ENCODE measurements around the gene LCLAT1. TPM values are rescaled to one million over a fixed set of nuclear protein-coding genes. Genes with fewer than 3 reads are reported as not detected.

LCLAT1 gene
- total RNA-seq, 1 donor from 2014 or later: 41.0 TPM

DNA sequence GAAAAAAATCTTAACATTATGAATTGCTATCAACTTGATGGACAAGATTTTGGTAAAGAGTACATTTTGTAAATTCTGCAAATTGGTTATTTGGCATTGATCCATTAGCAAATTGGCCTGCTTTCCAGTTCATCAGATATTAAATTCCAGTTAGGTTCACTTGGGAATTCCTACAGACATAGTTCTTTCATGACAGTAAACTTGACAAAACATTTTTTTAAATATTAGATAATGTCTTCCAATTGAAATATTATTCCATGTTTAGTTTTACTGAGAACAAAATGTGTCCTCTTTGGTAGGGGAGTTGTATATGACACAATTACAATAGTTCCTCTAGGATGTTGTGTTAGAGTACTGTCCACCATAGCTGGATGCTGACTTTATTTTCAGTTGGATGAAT lies 141.9 kb downstream of the LCLAT1 start:
- TF ChIP-seq CTCF (IDR thresholded peaks at IDR 0.05; ENCODE audit: borderline replicate concordance): no peak
- Histone ChIP-seq H3K36me3 (no peaks in the 10 kb centered on the region), H3K4me1 (peaks cover 49% of the 10 kb centered on the region), H3K9me3 (replicated peaks) (no peaks in the 10 kb centered on the region), H3K27me3 (ENCODE audit: low read depth) (no peaks in the 10 kb centered on the region), H3K4me3 (no peak overlapping the region), H3K27ac (replicated peaks) (peak overlapping the region; percentile 3)
- intact Hi-C loops (cut with micrococcal nuclease): no loop called here
- DNase-seq: no peak

- intact Hi-C loops (cut with micrococcal nuclease): no loop called here
- Histone ChIP-seq H3K27me3 (ENCODE audit: low read depth) (no peaks in the 10 kb centered on the region), H3K4me1 (peaks cover 42% of the 10 kb centered on the region), H3K36me3 (no peaks in the 10 kb centered on the region), H3K9me3 (replicated peaks) (no peaks in the 10 kb centered on the region), H3K4me3 (no peak overlapping the region), H3K27ac (replicated peaks) (no peak overlapping the region)
- TF ChIP-seq CTCF (IDR thresholded peaks at IDR 0.05; ENCODE audit: borderline replicate concordance): no peak
- DNase-seq: no peak
Observed at GRCh38 chr2:30590407-30590806, 143.4 kb downstream of the LCLAT1 start.

DNA sequence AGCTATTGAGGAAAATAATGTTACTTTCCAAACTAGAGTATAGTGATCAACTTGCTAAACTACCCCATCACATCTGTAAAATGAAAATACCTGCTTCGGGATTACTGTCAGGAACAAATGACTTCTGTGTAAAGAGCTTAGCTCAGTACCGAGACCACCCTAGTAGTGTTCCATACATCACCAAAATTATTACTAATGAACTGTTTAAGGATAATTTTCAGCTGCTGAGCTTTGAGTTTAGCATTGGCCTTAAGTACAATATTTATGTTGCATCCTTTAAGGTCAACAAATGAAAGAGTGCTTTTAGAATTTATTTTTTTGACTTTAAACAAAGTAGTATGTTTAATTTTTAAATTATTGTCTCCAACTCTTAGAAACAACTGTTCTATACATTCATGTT lies 144.1 kb downstream of the LCLAT1 start:
- Histone ChIP-seq H3K36me3 (no peaks in the 10 kb centered on the region), H3K4me3 (no peak overlapping the region), H3K4me1 (peaks cover 42% of the 10 kb centered on the region), H3K27me3 (ENCODE audit: low read depth) (no peaks in the 10 kb centered on the region), H3K27ac (replicated peaks) (no peak overlapping the region), H3K9me3 (replicated peaks) (no peaks in the 10 kb centered on the region)
- no peak for TF ChIP-seq CTCF (IDR thresholded peaks at IDR 0.05; ENCODE audit: borderline replicate concordance)
- intact Hi-C loops (cut with micrococcal nuclease): no loop called here
- no peak for DNase-seq

GRCh38 chr2:30601375-30601774 lies 154.3 kb downstream of the LCLAT1 start:
- intact Hi-C loops (cut with micrococcal nuclease): no loop called here

GRCh38 chr2:30605197-30605596 lies 158.2 kb downstream of the LCLAT1 start:
- H3K4me3 ChIP-seq: no peak overlapping the region
- peaks cover 2% of the 10 kb centered on the region for H3K9me3 ChIP-seq (replicated peaks)
- no peak for DNase-seq
- TF ChIP-seq CTCF (IDR thresholded peaks at IDR 0.05; ENCODE audit: borderline replicate concordance): no peak
- no peaks in the 10 kb centered on the region for H3K27me3 ChIP-seq (ENCODE audit: low read depth)
- no peak overlapping the region for H3K27ac ChIP-seq (replicated peaks)
- intact Hi-C loops (cut with micrococcal nuclease): no loop called here
- no peaks in the 10 kb centered on the region for H3K36me3 ChIP-seq
- H3K4me1 ChIP-seq: peaks cover 10% of the 10 kb centered on the region

More at GRCh38 chr2:30601375-30601774, 154.3 kb downstream of the LCLAT1 start:
- no peak for TF ChIP-seq CTCF (IDR thresholded peaks at IDR 0.05; ENCODE audit: borderline replicate concordance)
- Histone ChIP-seq H3K27ac (replicated peaks) (no peak overlapping the region), H3K36me3 (no peaks in the 10 kb centered on the region), H3K9me3 (replicated peaks) (peaks cover 17% of the 10 kb centered on the region), H3K4me3 (no peak overlapping the region), H3K27me3 (ENCODE audit: low read depth) (no peaks in the 10 kb centered on the region), H3K4me1 (peaks cover 10% of the 10 kb centered on the region)
- DNase-seq: no peak

DNA sequence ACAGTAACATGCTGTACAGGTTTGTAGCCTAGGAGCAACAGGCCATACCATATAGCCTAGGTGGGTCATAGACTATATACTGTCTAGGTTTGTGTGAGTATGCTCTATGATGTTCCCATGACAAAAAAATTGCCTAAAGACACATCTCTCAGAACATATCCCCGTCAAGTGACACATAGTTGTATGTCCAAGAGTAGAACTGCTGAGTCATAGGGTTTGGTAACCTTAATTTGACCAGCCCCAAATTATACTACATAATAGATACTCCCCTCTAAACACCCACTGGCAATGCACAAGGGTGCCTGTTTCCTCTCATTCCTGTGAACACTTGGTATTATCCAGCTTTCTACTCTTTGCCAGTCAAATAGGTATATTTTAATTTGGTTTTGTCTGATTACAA lies 161.6 kb downstream of the LCLAT1 start:
- intact Hi-C loops (cut with micrococcal nuclease): no loop called here
- no peaks in the 10 kb centered on the region for H3K36me3 ChIP-seq
- no peak for DNase-seq
- peaks cover 31% of the 10 kb centered on the region for H3K4me1 ChIP-seq
- H3K4me3 ChIP-seq: no peak overlapping the region
- no peak for TF ChIP-seq CTCF (IDR thresholded peaks at IDR 0.05; ENCODE audit: borderline replicate concordance)
- H3K9me3 ChIP-seq (replicated peaks): no peaks in the 10 kb centered on the region
- H3K27ac ChIP-seq (replicated peaks): no peak overlapping the region
- no peaks in the 10 kb centered on the region for H3K27me3 ChIP-seq (ENCODE audit: low read depth)

Measured in left ventricle myocardium inferior (tissue), 1 donor.